ENCODE data around the gene NCBP2. TPM values are rescaled to one million over a fixed set of nuclear protein-coding genes. Genes with fewer than 3 reads are reported as not detected.

Gene NCBP2
- total RNA-seq, 1 experiment from 2014 or later = 91.8 TPM

DNA sequence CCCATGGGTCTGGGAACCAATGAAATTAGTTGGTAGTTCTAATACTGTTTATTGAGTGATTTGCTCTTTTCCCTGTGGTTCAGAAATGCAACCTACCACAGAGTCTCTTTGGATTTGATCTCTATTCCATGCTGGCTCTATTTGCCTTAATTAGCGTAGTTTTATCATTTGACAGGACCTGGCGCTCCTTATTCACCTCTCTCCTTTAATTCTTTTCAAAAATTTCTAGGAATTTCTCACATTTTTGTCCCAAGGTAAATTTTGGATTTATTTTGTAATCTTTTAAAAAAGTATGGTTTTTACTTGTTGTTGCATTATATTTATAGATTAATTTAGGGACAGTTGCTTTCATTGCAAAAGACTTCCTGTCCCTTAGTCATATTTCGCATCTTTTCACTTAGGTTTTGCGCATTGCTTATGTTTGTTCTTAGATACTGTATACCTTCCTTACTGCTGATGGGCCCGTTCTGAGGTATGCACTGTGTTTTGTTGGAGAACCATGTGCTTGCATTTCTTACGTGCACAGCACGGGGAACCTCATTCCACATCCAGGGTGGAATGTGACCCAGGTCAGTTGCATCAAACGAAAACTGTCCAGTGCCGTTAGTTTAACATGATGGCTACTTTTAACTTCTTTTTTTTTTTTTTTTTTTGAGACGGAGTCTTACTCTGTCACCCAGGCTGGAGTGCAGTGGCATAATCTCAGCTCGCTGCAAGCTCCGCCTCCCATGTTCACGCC is 47.6 kb downstream of the NCBP2 start:
- no TSS peak for BruUV-seq (replicated peaks)
- no peak overlapping the region for H3K4me3 Mint-ChIP-seq (ENCODE audit: unreplicated experiment)
- H3K27me3 Mint-ChIP-seq (ENCODE audit: insufficient read depth, unreplicated experiment) = no peaks in the 10 kb centered on the region
- no peak overlapping the region for H3K27ac Mint-ChIP-seq (ENCODE audit: low read depth, unreplicated experiment)
- intact Hi-C loops (cut with micrococcal nuclease) = no loop called here
- ChIA-PET CTCF (interaction anchor here (0.6 kb wide), 1 partner anchor 9 kb away, joined by 3 read pairs; no protein-coding TSS in a partner anchor), POLR2A (no interaction called here)
- peaks cover 23% of the 10 kb centered on the region for H3K36me3 Mint-ChIP-seq (ENCODE audit: insufficient read depth, unreplicated experiment)
- no peak for DNase-seq (ENCODE audit: unreplicated experiment)
- TF ChIP-seq CTCF (IDR thresholded peaks at IDR 0.05; ENCODE audit: unreplicated experiment) = no peak
- H3K9me3 Mint-ChIP-seq (ENCODE audit: unreplicated experiment) = no peaks in the 10 kb centered on the region
- peaks cover 15% of the 10 kb centered on the region for H3K4me1 Mint-ChIP-seq (ENCODE audit: insufficient read depth, unreplicated experiment)

DNA sequence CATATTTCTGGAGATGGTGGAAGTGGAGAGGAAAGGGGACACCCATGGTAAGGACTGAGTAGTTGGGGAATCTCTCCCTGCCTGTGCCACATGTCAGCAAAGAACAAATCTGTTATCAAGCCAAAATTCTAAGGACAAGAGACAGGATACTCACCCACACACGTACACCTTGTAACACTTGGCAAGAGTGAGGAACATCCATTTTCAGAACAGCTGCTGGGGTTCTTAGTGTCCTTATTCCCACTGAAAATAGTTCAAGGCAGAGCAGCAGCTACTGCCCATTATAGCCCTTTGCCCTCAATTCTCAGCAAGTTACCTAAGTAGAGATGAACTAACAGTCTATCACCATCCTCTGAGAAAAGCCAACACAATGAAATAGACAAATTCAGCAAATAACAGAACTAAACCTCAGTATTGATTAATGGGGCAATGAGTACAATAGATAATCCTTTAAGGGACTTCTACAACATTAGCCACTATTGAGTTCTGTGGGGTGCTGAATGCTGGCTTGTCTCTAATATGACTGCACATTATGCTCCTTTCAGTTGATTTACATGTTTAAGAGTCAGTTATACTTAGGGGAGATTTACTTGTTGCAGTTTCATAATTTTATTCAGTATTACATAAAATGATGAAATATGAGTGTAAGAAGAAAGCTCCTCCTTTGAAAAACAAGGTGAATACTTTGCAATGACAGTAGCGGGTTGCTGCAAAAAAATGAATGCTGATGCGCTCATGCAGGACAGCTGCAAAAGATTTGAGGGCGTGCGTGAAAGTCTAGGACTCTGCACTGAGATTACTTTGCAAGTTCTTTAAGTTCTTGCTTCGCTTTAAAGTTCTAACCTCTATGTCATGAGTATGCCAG is 52.3 kb downstream of the NCBP2 start:
- Mint-ChIP-seq H3K27me3 (ENCODE audit: insufficient read depth, unreplicated experiment) (no peaks in the 10 kb centered on the region), H3K36me3 (ENCODE audit: insufficient read depth, unreplicated experiment) (peaks cover 47% of the 10 kb centered on the region), H3K27ac (ENCODE audit: low read depth, unreplicated experiment) (peak overlapping the region; percentile 36), H3K4me3 (ENCODE audit: unreplicated experiment) (no peak overlapping the region), H3K4me1 (ENCODE audit: insufficient read depth, unreplicated experiment) (peaks cover 17% of the 10 kb centered on the region), H3K9me3 (ENCODE audit: unreplicated experiment) (no peaks in the 10 kb centered on the region)
- intact Hi-C loops (cut with micrococcal nuclease) = no loop called here
- ChIA-PET CTCF (no interaction called here), POLR2A (interaction anchor here (0.5 kb wide), 1 partner anchor 8 kb away, joined by 4 read pairs; no protein-coding TSS in a partner anchor)
- no peak for TF ChIP-seq CTCF (IDR thresholded peaks at IDR 0.05; ENCODE audit: unreplicated experiment)
- no peak for DNase-seq (ENCODE audit: unreplicated experiment)
- BruUV-seq (replicated peaks) = TSS peak; percentile 88

DNA sequence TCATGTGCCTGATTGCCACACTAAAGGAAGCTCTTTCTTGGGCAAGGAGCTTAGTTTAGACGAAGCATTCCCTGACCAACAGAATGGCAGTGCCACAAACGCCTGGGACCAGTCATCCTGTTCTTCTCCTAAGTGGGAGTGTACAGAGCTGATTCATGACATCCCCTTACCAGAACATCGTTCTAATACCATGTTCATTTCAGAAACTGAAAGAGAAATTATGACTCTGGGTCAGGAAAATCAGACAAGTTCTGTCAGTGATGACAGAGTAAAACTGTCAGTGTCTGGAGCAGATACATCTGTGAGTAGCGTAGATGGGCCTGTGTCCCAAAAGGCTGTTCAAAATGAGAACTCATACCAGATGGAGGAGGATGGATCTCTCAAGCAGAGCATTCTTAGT is 56.2 kb downstream of the NCBP2 start:
- ChIA-PET CTCF (no interaction called here), POLR2A (interaction anchor here (1.1 kb wide), 1 partner anchor 10 kb away, joined by 3 read pairs; no protein-coding TSS in a partner anchor)
- H3K27me3 Mint-ChIP-seq (ENCODE audit: insufficient read depth, unreplicated experiment) = no peaks in the 10 kb centered on the region
- no peaks in the 10 kb centered on the region for H3K9me3 Mint-ChIP-seq (ENCODE audit: unreplicated experiment)
- intact Hi-C loops (cut with micrococcal nuclease) = no loop called here
- DNase-seq (ENCODE audit: unreplicated experiment) = no peak
- H3K4me3 Mint-ChIP-seq (ENCODE audit: unreplicated experiment) = no peak overlapping the region
- peaks cover 15% of the 10 kb centered on the region for H3K4me1 Mint-ChIP-seq (ENCODE audit: insufficient read depth, unreplicated experiment)
- BruUV-seq (replicated peaks) = no TSS peak
- H3K36me3 Mint-ChIP-seq (ENCODE audit: insufficient read depth, unreplicated experiment) = peaks cover 46% of the 10 kb centered on the region
- no peak for TF ChIP-seq CTCF (IDR thresholded peaks at IDR 0.05; ENCODE audit: unreplicated experiment)
- no peak overlapping the region for H3K27ac Mint-ChIP-seq (ENCODE audit: low read depth, unreplicated experiment)

Other genes with a start within 250 kb of the NCBP2 start
- gene CEP19, start 230.3 kb downstream of the NCBP2 start, total RNA-seq (2022) = 1.8 and 3.2 TPM in 2 replicates
- gene PIGX, start 230.2 kb downstream of the NCBP2 start, total RNA-seq (2022) = 20.8 and 23.2 TPM in 2 replicates
- gene PAK2, start 202.7 kb downstream of the NCBP2 start, total RNA-seq (2022) = 119 and 126 TPM in 2 replicates
- gene SENP5, start 74.6 kb downstream of the NCBP2 start, total RNA-seq (2022) = 30.2 and 37.0 TPM in 2 replicates
- gene PIGZ, start 26.3 kb upstream of the NCBP2 start, total RNA-seq (2022) = 5.2 and 7.1 TPM in 2 replicates
- gene MELTF, start 87.3 kb upstream of the NCBP2 start, total RNA-seq (2022) = 9.1 and 20.6 TPM in 2 replicates

Measured in MCF 10A (cell line).